ENCODE measurements around the gene NAGS.
"Not testable (repeated sequence)": the region's sequence is repeated elsewhere in the genome, so short reads cannot be mapped to it uniquely, and the experiment has no call there.

NAGS gene

DNA sequence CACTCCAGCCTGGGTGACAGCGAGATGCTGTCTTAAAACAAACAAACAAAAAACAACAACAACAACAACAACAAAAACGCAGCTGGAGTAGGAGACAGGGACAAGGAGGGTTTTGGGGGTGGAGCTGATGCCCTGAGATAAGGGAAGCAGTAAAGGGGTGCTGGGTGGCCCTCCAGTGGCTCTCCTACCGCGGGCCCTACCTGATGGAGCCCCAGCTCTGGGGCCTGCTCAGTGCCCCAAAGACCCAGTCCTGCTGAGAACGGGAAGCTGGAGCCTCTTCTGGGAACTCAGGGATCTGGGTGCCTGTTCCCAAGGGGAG lies 21.3 kb upstream of the NAGS start:
- no peak for DNase-seq
- in situ Hi-C loops (cut with MboI; ENCODE audit: low pct_unique_long_range_greater_than_20kb, low sequenced_read_pairs): no loop called here

DNA sequence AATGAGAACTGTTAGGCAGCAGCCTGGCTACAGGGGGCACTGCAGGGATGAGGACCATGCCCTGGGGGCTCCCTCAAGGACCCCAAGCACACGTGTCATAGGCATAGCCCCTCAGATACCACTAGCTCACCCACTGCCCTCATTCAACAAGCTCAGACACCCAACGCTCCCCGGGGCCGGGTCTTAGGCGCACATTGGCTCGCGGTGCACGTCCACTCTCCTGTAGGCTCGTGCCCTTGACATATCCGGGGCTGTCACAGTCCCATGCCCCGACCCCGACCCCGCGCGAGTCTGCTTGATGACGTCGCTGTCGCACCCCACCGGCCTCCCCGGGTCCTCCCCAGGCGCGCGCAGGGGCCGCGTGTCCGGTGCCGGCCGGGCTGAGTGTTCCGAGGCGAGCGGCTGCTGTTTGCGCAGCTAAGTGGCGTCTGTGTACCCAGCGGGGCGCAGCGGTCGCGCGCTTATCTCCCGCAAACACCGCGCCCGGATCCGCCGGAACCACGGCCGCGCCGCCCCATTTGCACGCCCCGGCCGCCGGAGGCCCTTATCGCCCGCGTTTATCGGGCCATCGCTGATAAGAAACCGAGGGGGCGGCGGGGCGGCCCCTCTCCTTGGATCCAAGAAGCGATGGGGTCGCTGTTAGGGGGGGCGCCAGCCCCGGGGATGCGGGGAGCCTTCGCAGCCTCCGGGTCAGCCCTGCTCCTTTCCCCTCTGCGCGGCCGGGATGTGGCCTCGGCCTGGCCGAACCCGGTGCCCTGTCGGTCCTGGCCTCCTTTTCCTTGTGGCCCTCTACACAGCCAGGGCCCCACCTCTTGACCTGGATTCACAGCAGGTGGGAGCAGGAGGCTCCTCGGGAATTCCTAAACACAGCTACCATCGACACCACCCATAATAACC lies 20.7 kb upstream of the NAGS start:
- in situ Hi-C loops (cut with MboI; ENCODE audit: low pct_unique_long_range_greater_than_20kb, low sequenced_read_pairs): no loop called here
- DNase-seq: peak; percentile 24

DNA sequence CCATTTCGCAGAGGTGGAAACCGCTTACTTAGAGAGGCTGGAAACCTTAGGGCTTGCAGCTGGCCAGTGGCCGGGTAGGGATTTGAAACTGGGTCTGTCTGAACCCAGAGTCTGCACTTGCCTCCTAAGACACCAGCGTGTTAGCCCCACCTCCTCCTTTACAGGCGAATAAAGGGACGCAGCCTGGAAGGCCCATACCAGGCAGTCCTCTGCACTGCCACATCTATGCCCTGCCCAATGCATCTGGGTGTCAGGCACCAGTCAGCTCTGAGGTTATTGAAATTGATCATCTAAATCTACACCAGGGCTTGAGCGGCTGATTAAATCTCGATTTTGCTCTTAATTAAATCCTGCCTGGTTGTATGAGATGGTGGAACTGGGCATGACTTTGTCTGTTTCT lies 19.9 kb upstream of the NAGS start:
- DNase-seq: no peak
- in situ Hi-C loops (cut with MboI; ENCODE audit: low pct_unique_long_range_greater_than_20kb, low sequenced_read_pairs): no loop called here

- in situ Hi-C loops (cut with MboI; ENCODE audit: low pct_unique_long_range_greater_than_20kb, low sequenced_read_pairs): no loop called here
- DNase-seq: no peak
Observed at GRCh38 chr17:43986225-43986981, 18.0 kb upstream of the NAGS start.

- DNase-seq: no peak
- in situ Hi-C loops (cut with MboI; ENCODE audit: low pct_unique_long_range_greater_than_20kb, low sequenced_read_pairs): no loop called here
Observed at GRCh38 chr17:43987131-43988021, 17.0 kb upstream of the NAGS start.

DNA sequence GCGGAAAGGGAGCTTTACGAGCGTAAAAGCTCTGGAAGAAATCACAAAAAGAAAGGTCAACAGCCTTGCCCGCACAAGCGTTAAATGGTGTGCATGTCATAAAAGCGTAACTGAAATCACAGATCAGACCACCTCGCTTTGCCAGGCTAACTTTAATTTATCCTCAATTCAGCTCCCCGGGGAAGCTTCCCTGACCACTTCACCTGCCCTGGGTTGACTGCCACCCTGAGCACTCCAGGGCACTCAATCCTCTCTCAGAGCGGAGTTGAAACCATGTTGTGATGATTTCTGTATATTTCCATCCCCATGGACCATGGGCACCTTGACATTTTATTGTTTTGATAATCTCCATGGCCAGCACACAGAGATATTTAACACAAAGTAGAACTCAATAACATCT lies 16.1 kb upstream of the NAGS start:
- in situ Hi-C loops (cut with MboI; ENCODE audit: low pct_unique_long_range_greater_than_20kb, low sequenced_read_pairs): no loop called here
- DNase-seq: no peak

DNA sequence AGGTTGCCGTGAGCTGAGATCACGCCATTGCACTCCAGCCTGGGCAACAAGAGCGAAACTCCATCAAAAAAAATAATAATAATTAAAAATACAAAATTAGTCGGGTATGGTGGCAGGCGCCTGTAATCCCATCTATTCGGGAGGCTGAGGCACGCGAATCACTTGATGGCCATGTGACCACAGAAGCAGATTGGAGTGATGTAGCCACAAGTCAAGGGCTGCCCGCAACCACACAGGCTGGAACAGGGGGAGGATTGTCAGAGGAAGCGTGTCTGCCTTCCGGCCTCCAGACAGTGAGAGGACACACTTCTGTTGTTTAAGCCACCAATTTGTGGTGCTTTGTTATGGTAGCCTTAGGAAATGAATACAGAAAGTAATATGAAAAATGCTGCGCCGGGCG lies 11.8 kb upstream of the NAGS start:
- in situ Hi-C loops (cut with MboI; ENCODE audit: low pct_unique_long_range_greater_than_20kb, low sequenced_read_pairs): no loop called here
- DNase-seq: peak; percentile 53

- in situ Hi-C loops (cut with MboI; ENCODE audit: low pct_unique_long_range_greater_than_20kb, low sequenced_read_pairs): no loop called here
- peak; percentile 63 for DNase-seq
Observed at GRCh38 chr17:43994272-43995149, 9.9 kb upstream of the NAGS start.

GRCh38 chr17:43995150-43995471 lies 9.3 kb upstream of the NAGS start:
- DNase-seq: no peak
- in situ Hi-C loops (cut with MboI; ENCODE audit: low pct_unique_long_range_greater_than_20kb, low sequenced_read_pairs): no loop called here

DNA sequence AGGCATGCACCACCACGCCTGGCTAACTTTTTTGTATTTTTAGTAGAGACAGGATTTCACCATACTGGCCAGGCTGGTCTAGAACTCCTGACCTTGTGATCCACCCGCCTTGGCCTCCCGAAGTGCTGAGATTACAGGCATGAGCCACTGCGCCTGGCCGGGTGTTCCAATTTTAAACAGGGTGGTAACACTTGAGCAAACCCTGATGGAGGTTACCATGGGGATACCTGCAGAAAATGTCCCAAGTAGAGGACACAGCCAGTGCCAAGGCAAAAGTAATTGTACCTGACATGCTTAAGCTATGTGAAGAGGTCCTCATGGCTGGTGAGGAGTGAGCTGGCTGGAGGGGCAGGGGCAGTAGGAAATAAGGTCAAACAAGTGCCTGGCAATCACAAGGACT lies 7.2 kb upstream of the NAGS start:
- DNase-seq; in situ Hi-C loops (cut with MboI; ENCODE audit: low pct_unique_long_range_greater_than_20kb, low sequenced_read_pairs): not testable (repeated sequence)

DNA sequence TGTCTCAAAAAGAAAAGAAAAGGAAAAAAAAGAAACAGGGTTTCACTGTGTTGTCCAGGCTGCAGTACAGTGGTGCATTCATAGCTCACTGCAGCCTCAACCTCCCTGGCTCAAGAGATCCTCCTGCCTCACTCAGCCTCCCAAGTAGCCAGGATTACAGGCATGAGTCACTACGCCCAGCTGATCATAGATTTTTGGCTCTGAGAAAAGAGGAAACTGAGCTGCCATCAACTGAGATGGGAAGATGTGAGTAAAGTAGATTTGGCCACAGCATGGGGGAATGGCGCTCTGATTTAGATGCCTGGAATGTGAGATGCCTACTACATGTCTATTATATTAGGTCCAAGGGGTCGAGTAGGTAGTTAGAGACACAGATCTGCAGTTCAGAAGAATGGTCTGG lies 5.9 kb upstream of the NAGS start:
- peak; percentile 61 for DNase-seq
- in situ Hi-C loops (cut with MboI; ENCODE audit: low pct_unique_long_range_greater_than_20kb, low sequenced_read_pairs): no loop called here

GRCh38 chr17:43999024-43999423 lies 5.4 kb upstream of the NAGS start:
- in situ Hi-C loops (cut with MboI; ENCODE audit: low pct_unique_long_range_greater_than_20kb, low sequenced_read_pairs): no loop called here
- no peak for DNase-seq

- no peak for DNase-seq
- in situ Hi-C loops (cut with MboI; ENCODE audit: low pct_unique_long_range_greater_than_20kb, low sequenced_read_pairs): no loop called here
Observed at GRCh38 chr17:44000141-44000860, 4.1 kb upstream of the NAGS start.

- in situ Hi-C loops (cut with MboI; ENCODE audit: low pct_unique_long_range_greater_than_20kb, low sequenced_read_pairs): no loop called here
- no peak for DNase-seq
Observed at GRCh38 chr17:44000871-44001460, 3.5 kb upstream of the NAGS start.

DNA sequence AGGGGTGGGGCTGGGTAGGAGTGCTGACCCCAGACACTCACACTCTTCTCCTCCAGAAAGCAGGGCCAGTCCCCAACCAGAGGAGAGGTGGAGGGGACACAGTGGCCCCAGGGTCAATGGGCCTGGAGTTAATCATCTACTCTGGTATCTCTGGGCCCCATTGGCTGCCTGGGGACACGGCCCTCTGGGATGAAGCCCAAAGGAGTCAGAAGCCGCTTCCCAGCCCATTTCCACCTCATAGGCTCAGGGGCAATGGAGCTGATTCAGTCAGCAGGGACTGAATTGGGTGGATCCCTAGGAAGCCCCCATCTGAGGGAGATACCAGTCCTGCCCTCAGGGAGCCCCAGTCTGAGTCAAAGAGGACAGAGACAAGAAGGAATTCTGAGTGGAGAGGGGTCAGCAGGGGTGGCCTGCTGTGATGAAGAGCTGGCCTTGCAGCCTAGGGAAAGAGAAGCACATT lies 2.9 kb upstream of the NAGS start:
- in situ Hi-C loops (cut with MboI; ENCODE audit: low pct_unique_long_range_greater_than_20kb, low sequenced_read_pairs): no loop called here
- no peak for DNase-seq

GRCh38 chr17:44002141-44002848 lies 2.1 kb upstream of the NAGS start:
- in situ Hi-C loops (cut with MboI; ENCODE audit: low pct_unique_long_range_greater_than_20kb, low sequenced_read_pairs): no loop called here
- DNase-seq: no peak

GRCh38 chr17:44004761-44005526 lies 522 bp downstream of the NAGS start:
- in situ Hi-C loops (cut with MboI; ENCODE audit: low pct_unique_long_range_greater_than_20kb, low sequenced_read_pairs): no loop called here
- DNase-seq: no peak

Data from KBM-7 (cell line).